GM13976 (cell line): ENCODE measurements around the gene KDM4B.

Source experiments
- DNase-seq: peaks from one replicate; pipeline ENCODE4 v3.0.0; 2012; ENCODE audit warnings: low spot score
- CTCF ChIP-seq: IDR thresholded peaks from 2 replicates; pipeline ENCODE4 v1.5.1; 2012; ENCODE audit warnings: borderline replicate concordance, mild to moderate bottlenecking; ENCODE audit not compliant: insufficient read depth; ENCODE audit errors: extremely low read depth, missing control alignments, control extremely low read depth
- in situ Hi-C: fragments of 300-500 bp; cut with MboI; formaldehyde crosslinking; loops from one replicate; pipeline ENCODE4 v1.12.0; 2022; ENCODE audit warnings: low sequenced_read_pairs, mixed read lengths, inconsistent platforms; ENCODE audit not compliant: unreplicated experiment

KDM4B gene

GRCh38 chr19:5078666-5079065, 109.8 kb downstream of the KDM4B start:
- in situ Hi-C loops = no loop called here
- no peak for TF ChIP-seq CTCF
- DNase-seq = no peak

DNA sequence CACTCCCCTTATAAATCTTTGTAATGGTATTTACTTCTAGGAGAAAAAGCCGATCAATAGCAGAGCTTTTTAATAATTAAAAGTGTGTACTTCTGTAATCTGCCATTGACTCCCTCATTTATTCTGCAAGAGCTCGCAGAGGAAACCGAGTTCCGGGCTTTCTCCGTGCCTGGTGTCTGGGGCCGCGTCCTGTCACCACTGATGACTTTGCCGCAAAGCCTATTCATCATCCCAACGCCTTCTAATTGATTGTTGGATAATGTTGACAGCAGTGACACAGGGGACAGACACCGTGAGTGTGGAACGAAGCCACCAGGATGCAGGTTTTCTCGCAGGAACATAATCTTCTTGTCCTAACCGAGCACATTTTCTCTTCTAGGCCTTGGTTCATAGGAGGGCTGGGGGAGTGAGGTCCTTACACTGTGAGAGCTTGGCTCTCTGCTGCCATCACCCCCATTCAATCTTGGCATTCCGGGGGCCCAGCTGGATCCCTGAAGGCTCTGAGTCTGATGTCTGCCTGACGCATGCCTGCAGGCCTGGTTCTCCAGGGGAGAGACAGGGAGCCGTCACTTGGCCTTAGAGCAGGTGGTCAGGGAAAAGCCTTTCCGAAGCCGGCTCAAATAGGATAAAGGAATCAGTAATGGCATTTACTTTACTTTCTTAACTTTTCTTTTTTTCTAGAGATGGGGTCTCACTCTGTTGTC, 110.3 kb downstream of the KDM4B start:
- in situ Hi-C loops = no loop called here
- DNase-seq = no peak
- no peak for TF ChIP-seq CTCF

GRCh38 chr19:5080030-5080654, 111.2 kb downstream of the KDM4B start:
- no peak for DNase-seq
- in situ Hi-C loops = no loop called here
- no peak for TF ChIP-seq CTCF

DNA sequence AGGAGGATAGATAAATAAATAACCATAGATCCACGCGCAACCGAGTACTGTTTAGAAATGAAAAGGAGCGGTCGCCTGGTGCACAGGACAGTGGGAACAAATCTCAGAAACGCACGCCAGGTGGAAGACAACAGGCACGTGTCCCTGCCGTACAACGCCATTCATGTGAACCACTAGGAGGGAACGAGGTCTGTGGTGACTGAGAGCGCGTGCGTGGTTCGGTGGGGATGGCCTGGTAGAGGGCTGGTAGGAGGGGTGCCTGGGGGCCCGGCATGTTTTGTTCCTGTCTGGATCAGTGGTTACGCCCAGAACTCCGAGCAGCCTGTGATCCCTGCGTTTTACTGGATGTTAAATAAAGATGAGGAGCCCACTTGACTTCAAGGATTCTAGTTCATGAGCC, 111.9 kb downstream of the KDM4B start:
- DNase-seq = no peak
- TF ChIP-seq CTCF = no peak
- in situ Hi-C loops = no loop called here

GRCh38 chr19:5081443-5082161, 112.7 kb downstream of the KDM4B start:
- TF ChIP-seq CTCF = no peak
- in situ Hi-C loops = no loop called here
- DNase-seq = no peak

DNA sequence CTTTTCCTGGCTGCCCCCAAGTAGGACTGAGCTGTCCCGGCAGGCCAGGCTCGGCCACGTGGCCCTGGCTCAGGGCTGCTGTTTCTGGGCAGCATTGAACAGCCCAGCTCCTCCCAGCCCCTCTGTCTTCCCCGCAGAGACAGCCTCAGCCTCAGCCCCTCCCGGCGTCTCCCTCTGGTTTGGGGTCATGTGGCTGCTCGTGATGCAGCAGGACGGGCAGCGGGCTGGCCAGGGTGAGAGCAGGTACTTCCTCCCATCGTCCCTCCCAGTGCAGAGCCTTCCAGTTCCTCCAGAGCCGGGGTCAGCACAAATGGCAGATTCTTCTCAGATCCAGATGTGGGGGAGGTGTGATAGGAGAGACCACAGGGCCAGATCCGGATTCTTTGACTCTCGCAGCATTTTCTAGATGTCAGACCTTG, 114.6 kb downstream of the KDM4B start:
- DNase-seq = no peak
- TF ChIP-seq CTCF = no peak
- in situ Hi-C loops = no loop called here
